GM13976 (cell line): ENCODE measurements around the gene ALLC.

Experiments
- DNase-seq: peaks from one replicate; pipeline ENCODE4 v3.0.0; 2012; ENCODE audit warnings: low spot score
- in situ Hi-C: fragments of 300-500 bp; cut with MboI; formaldehyde crosslinking; loops from one replicate; pipeline ENCODE4 v1.12.0; 2022; ENCODE audit warnings: low sequenced_read_pairs, mixed read lengths, inconsistent platforms; ENCODE audit not compliant: unreplicated experiment
- TF ChIP-seq, protein P1 (sequence below): IDR thresholded peaks from 2 replicates; pipeline ENCODE4 v1.5.1; 2012; ENCODE audit warnings: borderline replicate concordance, mild to moderate bottlenecking; ENCODE audit not compliant: insufficient read depth; ENCODE audit errors: extremely low read depth, missing control alignments, control extremely low read depth

Gene ALLC

DNA sequence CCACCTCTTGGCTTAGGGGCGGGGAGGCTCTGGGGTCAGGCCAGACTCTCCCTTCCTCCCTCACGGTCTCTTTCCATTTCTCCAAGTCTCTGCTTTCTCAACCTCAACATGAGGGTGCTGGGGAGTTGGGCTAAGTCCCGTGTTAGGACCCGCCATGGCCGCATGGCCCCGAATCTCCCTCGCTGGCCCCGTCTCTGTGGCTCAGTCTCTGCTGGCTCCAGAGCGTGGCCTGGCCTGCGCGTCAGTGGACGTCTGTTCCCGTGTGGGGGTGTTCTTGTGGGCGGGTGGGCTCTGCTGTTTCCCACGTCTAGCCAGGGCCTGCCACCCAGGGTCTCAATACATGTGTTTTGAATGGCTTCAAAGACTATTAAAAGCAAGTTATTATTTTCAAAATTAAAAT is 12.4 kb downstream of the ALLC start:
- no peak for DNase-seq
- TF ChIP-seq, protein P1, sequence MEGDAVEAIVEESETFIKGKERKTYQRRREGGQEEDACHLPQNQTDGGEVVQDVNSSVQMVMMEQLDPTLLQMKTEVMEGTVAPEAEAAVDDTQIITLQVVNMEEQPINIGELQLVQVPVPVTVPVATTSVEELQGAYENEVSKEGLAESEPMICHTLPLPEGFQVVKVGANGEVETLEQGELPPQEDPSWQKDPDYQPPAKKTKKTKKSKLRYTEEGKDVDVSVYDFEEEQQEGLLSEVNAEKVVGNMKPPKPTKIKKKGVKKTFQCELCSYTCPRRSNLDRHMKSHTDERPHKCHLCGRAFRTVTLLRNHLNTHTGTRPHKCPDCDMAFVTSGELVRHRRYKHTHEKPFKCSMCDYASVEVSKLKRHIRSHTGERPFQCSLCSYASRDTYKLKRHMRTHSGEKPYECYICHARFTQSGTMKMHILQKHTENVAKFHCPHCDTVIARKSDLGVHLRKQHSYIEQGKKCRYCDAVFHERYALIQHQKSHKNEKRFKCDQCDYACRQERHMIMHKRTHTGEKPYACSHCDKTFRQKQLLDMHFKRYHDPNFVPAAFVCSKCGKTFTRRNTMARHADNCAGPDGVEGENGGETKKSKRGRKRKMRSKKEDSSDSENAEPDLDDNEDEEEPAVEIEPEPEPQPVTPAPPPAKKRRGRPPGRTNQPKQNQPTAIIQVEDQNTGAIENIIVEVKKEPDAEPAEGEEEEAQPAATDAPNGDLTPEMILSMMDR = no peak
- in situ Hi-C loops = no loop called here

DNA sequence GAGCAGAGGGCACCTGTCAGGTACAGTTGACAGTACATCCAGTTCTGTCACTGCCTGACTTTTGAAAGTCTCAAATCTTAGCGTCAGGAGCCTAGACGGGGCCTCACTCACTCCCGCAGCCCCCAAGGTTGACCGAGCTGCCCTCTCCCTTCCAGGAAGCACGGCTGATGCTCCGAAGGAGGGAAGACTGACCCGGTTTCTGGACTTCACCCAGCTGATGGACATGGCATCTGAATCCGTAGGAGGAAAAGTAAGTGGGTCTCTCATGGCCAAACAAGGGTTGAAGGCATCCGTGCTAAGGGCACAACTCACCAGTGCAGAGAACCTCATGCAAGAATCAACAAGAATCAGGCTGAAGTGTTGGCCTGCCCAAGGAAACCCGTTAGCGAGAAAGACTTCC is 12.9 kb downstream of the ALLC start:
- TF ChIP-seq, protein P1 = no peak
- in situ Hi-C loops = no loop called here
- no peak for DNase-seq

DNA sequence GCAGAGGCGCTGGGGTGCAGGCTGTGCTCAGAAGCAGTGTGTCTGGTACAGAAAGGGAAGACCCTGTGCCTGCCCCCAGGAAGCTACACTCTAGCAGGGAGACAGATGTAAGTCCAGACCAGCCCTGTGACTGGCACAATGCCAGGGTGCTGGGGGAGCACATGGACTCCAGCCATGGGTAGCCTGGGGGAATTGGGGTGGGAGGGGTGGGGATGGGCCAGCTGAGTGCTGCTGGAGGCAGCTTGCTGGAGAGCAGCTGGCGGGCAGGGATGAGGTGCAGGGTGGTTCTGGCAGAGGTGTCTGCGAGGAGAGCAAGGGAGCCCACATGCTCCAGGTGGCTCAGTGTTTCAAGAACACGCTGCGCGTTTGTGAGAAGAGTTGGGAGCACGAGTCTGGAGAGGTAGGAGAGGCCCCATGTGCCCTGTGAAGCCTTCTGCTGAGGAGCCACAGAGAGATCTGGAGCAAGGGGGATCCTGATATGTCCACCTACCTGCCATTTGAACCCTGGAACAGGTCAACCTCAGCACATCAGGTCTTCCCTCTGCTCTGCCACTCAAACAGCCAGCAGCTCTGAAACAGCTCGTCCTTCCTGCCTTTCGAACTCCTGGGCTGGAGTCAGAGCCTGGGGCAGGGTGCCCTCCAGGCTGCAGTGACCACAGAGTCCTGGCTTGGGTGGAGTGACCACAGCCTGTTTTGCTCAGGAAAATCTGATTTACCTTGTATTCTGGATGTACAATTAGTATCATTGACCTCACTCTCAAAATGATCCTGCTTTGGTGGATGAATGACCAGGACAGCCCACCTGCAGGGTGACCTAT is 15.1 kb downstream of the ALLC start:
- no peak for DNase-seq
- TF ChIP-seq, protein P1 = no peak
- in situ Hi-C loops = no loop called here

DNA sequence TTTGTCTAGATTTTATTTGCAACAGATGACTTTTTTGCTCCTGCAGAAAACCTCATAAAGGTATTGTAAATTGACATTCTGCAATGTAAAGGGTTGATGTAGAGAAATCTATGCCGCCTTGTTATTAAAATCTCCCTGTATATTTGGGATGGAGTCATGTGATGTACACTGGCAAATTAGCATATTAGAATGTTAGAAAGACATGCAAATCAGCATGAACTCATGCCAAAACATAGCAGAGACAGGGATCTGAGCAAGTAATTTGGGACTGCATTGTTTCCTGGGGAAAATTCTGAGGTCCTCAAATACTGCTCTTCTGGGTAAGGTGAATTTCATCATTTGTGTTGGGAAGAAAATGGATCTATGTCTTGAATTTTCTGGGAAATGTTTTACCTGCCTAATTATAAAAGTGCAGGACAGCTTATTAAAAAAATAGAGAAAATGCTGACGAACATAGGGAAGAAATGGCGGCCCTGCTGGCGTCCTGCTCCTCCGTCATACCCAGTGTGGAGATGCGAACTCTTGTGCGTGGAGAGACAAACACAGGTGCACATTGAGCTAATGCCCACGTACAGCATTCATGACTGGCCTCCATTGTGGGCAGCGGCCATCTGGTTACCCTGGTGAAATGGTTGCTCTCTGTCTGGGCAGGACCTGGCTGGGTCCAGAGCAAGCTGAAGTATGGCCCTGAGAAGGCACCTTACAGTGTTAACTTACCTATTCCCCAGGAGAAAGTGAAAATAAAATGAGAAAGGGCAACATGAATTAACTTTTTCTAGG is 16.3 kb downstream of the ALLC start:
- in situ Hi-C loops = no loop called here
- no peak for DNase-seq
- TF ChIP-seq, protein P1 = no peak

DNA sequence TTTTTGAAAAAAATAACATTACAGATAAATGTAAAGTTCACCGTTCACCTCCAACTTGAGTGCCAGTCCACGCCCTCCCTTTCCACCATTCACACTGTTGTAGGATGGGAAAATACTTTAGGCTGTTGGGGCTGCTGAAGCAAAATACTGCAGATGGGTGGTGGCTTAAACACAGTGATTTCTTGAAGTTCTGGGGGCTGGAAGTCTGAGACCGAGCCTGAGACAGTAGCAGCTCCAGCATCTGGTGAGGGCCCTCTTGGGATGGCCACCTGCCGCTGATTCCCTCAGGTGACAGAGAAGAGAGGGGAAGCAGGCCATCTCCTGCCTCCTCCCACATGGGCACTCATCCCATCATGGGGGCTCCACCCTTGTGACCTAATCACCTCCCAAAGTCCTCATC is 17.7 kb downstream of the ALLC start:
- in situ Hi-C loops = no loop called here
- no peak for DNase-seq
- TF ChIP-seq, protein P1 = no peak

DNA sequence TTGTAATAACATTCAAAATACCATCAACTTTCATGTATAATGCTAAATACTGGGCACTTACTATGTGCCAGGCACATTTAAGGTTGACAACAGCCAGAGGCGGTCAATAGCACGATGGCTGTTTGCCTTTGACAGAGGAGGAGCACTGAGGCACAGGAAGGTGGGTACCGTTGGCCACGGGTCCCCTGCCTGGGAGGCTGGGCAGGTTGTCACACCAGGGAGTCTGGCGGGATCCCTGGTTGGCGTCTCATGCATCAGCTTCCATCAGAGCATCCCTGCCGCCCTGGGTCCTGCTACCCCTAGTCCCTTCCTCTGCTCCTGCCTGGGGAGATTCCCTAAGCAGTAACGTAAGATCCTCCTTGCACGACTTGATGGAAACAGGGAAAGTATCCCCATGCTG is 19.4 kb downstream of the ALLC start:
- no peak for DNase-seq
- TF ChIP-seq, protein P1 = no peak
- in situ Hi-C loops = no loop called here
